Measurements from ENCODE around the gene NAA35.
"Not testable (repeated sequence)": the region's sequence is repeated elsewhere in the genome, so short reads cannot be mapped to it uniquely, and the experiment has no call there.

Gene NAA35

GRCh38 chr9:86035827-86036440 is 95.0 kb downstream of the NAA35 start:
- H3K36me3 Mint-ChIP-seq (ENCODE audit: low read depth) = no peaks in the 10 kb centered on the region
- no peak overlapping the region for H3K27ac Mint-ChIP-seq
- no peaks in the 10 kb centered on the region for H3K9me3 Mint-ChIP-seq
- no peaks in the 10 kb centered on the region for H3K4me1 Mint-ChIP-seq (ENCODE audit: low read depth)
- H3K27me3 Mint-ChIP-seq = no peaks in the 10 kb centered on the region
- H3K4me3 Mint-ChIP-seq = no peak overlapping the region

- no peaks in the 10 kb centered on the region for H3K36me3 Mint-ChIP-seq (ENCODE audit: low read depth)
- no peaks in the 10 kb centered on the region for H3K27me3 Mint-ChIP-seq
- H3K9me3 Mint-ChIP-seq = no peaks in the 10 kb centered on the region
- no peak overlapping the region for H3K27ac Mint-ChIP-seq
- no peaks in the 10 kb centered on the region for H3K4me1 Mint-ChIP-seq (ENCODE audit: low read depth)
- H3K4me3 Mint-ChIP-seq = no peak overlapping the region
Observed at GRCh38 chr9:86036555-86036954, 95.6 kb downstream of the NAA35 start.

- no peaks in the 10 kb centered on the region for H3K36me3 Mint-ChIP-seq (ENCODE audit: low read depth)
- no peaks in the 10 kb centered on the region for H3K4me1 Mint-ChIP-seq (ENCODE audit: low read depth)
- no peak overlapping the region for H3K27ac Mint-ChIP-seq
- H3K27me3 Mint-ChIP-seq = no peaks in the 10 kb centered on the region
- H3K9me3 Mint-ChIP-seq = no peaks in the 10 kb centered on the region
- no peak overlapping the region for H3K4me3 Mint-ChIP-seq
Observed at GRCh38 chr9:86039991-86040860, 99.3 kb downstream of the NAA35 start.

GRCh38 chr9:86040861-86041155 is 99.9 kb downstream of the NAA35 start:
- Mint-ChIP-seq H3K9me3 (no peaks in the 10 kb centered on the region), H3K36me3 (ENCODE audit: low read depth) (no peaks in the 10 kb centered on the region), H3K27ac (no peak overlapping the region), H3K4me3 (no peak overlapping the region), H3K27me3 (no peaks in the 10 kb centered on the region), H3K4me1 (ENCODE audit: low read depth) (no peaks in the 10 kb centered on the region)

GRCh38 chr9:86041311-86041741 is 100.4 kb downstream of the NAA35 start:
- H3K27ac Mint-ChIP-seq = no peak overlapping the region
- H3K36me3 Mint-ChIP-seq (ENCODE audit: low read depth) = no peaks in the 10 kb centered on the region
- H3K27me3 Mint-ChIP-seq = no peaks in the 10 kb centered on the region
- H3K4me3 Mint-ChIP-seq = no peak overlapping the region
- no peaks in the 10 kb centered on the region for H3K4me1 Mint-ChIP-seq (ENCODE audit: low read depth)
- no peaks in the 10 kb centered on the region for H3K9me3 Mint-ChIP-seq

GRCh38 chr9:86042199-86042978 is 101.4 kb downstream of the NAA35 start:
- no peak overlapping the region for H3K4me3 Mint-ChIP-seq
- H3K9me3 Mint-ChIP-seq = no peaks in the 10 kb centered on the region
- no peak overlapping the region for H3K27ac Mint-ChIP-seq
- H3K4me1 Mint-ChIP-seq (ENCODE audit: low read depth) = no peaks in the 10 kb centered on the region
- H3K27me3 Mint-ChIP-seq = no peaks in the 10 kb centered on the region
- no peaks in the 10 kb centered on the region for H3K36me3 Mint-ChIP-seq (ENCODE audit: low read depth)

- no peaks in the 10 kb centered on the region for H3K4me1 Mint-ChIP-seq (ENCODE audit: low read depth)
- no peaks in the 10 kb centered on the region for H3K36me3 Mint-ChIP-seq (ENCODE audit: low read depth)
- H3K27me3 Mint-ChIP-seq = no peaks in the 10 kb centered on the region
- H3K4me3 Mint-ChIP-seq = no peak overlapping the region
- H3K9me3 Mint-ChIP-seq = no peaks in the 10 kb centered on the region
- no peak overlapping the region for H3K27ac Mint-ChIP-seq
Observed at GRCh38 chr9:86043586-86043985, 102.6 kb downstream of the NAA35 start.

- no peak overlapping the region for H3K4me3 Mint-ChIP-seq
- H3K4me1 Mint-ChIP-seq (ENCODE audit: low read depth) = no peaks in the 10 kb centered on the region
- H3K27ac Mint-ChIP-seq = no peak overlapping the region
- no peaks in the 10 kb centered on the region for H3K27me3 Mint-ChIP-seq
- no peaks in the 10 kb centered on the region for H3K36me3 Mint-ChIP-seq (ENCODE audit: low read depth)
- H3K9me3 Mint-ChIP-seq = no peaks in the 10 kb centered on the region
Observed at GRCh38 chr9:86043999-86044398, 103.1 kb downstream of the NAA35 start.

- H3K27me3 Mint-ChIP-seq = peaks cover 1% of the 10 kb centered on the region
- H3K27ac Mint-ChIP-seq = no peak overlapping the region
- H3K4me3 Mint-ChIP-seq = no peak overlapping the region
- no peaks in the 10 kb centered on the region for H3K9me3 Mint-ChIP-seq
- H3K36me3 Mint-ChIP-seq (ENCODE audit: low read depth) = no peaks in the 10 kb centered on the region
- no peaks in the 10 kb centered on the region for H3K4me1 Mint-ChIP-seq (ENCODE audit: low read depth)
Observed at GRCh38 chr9:86045654-86046053, 104.7 kb downstream of the NAA35 start.

- Mint-ChIP-seq H3K4me1 (ENCODE audit: low read depth) (no peaks in the 10 kb centered on the region), H3K9me3 (no peaks in the 10 kb centered on the region), H3K4me3 (no peak overlapping the region), H3K27me3 (peaks cover 4% of the 10 kb centered on the region), H3K36me3 (ENCODE audit: low read depth) (no peaks in the 10 kb centered on the region), H3K27ac (no peak overlapping the region)
Observed at GRCh38 chr9:86046071-86046636, 105.2 kb downstream of the NAA35 start.

- Mint-ChIP-seq H3K9me3 (no peaks in the 10 kb centered on the region), H3K4me3 (no peak overlapping the region), H3K4me1 (ENCODE audit: low read depth) (no peaks in the 10 kb centered on the region), H3K27ac (no peak overlapping the region), H3K27me3 (peaks cover 11% of the 10 kb centered on the region), H3K36me3 (ENCODE audit: low read depth) (no peaks in the 10 kb centered on the region)
Observed at GRCh38 chr9:86046930-86047341, 106.0 kb downstream of the NAA35 start.

GRCh38 chr9:86047361-86047760 is 106.4 kb downstream of the NAA35 start:
- H3K9me3 Mint-ChIP-seq = no peaks in the 10 kb centered on the region
- H3K4me1 Mint-ChIP-seq (ENCODE audit: low read depth) = no peaks in the 10 kb centered on the region
- peaks cover 11% of the 10 kb centered on the region for H3K27me3 Mint-ChIP-seq
- no peak overlapping the region for H3K4me3 Mint-ChIP-seq
- H3K27ac Mint-ChIP-seq = no peak overlapping the region
- no peaks in the 10 kb centered on the region for H3K36me3 Mint-ChIP-seq (ENCODE audit: low read depth)

GRCh38 chr9:86048018-86048742 is 107.2 kb downstream of the NAA35 start:
- not testable (repeated sequence) for H3K36me3 Mint-ChIP-seq (ENCODE audit: low read depth); H3K4me3 Mint-ChIP-seq; H3K9me3 Mint-ChIP-seq; H3K27ac Mint-ChIP-seq; H3K4me1 Mint-ChIP-seq (ENCODE audit: low read depth)
- H3K27me3 Mint-ChIP-seq = peaks cover 11% of the 10 kb centered on the region

- no peak overlapping the region for H3K27ac Mint-ChIP-seq
- H3K9me3 Mint-ChIP-seq = no peaks in the 10 kb centered on the region
- peaks cover 14% of the 10 kb centered on the region for H3K27me3 Mint-ChIP-seq
- H3K36me3 Mint-ChIP-seq (ENCODE audit: low read depth) = no peaks in the 10 kb centered on the region
- no peak overlapping the region for H3K4me3 Mint-ChIP-seq
- H3K4me1 Mint-ChIP-seq (ENCODE audit: low read depth) = no peaks in the 10 kb centered on the region
Observed at GRCh38 chr9:86052556-86053468, 111.9 kb downstream of the NAA35 start.
